Measurements from ENCODE around the gene PARD6G.

Gene PARD6G

DNA sequence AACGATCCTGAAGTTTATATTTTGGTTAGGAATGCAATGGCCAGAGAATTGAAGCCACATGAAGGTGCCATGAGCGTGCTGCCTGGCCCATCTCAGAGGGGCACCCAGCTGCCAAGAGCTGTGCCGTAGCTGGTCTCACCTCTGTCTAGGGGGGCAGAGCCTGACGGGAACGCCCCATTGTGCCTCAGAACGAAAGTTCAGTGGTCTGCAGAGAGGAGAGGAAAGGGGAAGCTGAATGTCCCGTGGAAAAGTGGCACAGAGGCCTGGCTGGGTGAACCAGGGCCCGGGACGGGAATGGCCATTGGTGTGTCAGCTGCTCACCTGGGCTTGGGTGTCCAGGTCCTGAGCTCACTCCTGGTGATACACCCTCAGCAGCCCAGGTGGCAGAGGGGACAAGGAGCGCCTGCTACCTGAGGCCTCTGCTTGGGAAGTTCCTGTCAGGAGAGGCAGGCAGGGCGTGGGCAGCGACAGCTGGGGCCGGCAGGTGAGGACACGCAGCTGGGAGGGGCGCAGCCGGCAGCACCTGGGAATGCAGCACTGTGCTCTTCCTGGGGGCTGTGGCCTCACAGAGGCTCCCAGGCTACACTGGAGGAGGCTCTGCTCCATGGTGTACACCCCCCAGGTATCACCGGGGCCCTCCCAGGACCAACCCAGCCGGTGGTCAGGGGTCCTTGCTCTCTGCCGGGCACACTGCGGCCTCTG, 67.3 kb downstream of the PARD6G start:
- no peak overlapping the region for H3K4me3 ChIP-seq (ENCODE audit: low read depth, low read length, poor library complexity, severe bottlenecking)
- H3K4me1 ChIP-seq (ENCODE audit: insufficient read depth, low read length, severe bottlenecking) = no peaks in the 10 kb centered on the region
- no peak overlapping the region for H3K4me2 ChIP-seq (ENCODE audit: low read length)
- H3F3A ChIP-seq (ENCODE audit: insufficient read depth, low read length) = no peaks in the 10 kb centered on the region
- H3K9ac ChIP-seq (ENCODE audit: low read length) = no peak overlapping the region
- H3K79me2 ChIP-seq (ENCODE audit: insufficient read depth, low read length) = no peaks in the 10 kb centered on the region
- H3K27me3 ChIP-seq (ENCODE audit: insufficient read depth, low read length) = peaks cover 17% of the 10 kb centered on the region
- TF ChIP-seq EZH2 (IDR thresholded peaks at IDR 0.05; ENCODE audit: borderline replicate concordance, low read length) = no peak
- TF ChIP-seq, protein P1, sequence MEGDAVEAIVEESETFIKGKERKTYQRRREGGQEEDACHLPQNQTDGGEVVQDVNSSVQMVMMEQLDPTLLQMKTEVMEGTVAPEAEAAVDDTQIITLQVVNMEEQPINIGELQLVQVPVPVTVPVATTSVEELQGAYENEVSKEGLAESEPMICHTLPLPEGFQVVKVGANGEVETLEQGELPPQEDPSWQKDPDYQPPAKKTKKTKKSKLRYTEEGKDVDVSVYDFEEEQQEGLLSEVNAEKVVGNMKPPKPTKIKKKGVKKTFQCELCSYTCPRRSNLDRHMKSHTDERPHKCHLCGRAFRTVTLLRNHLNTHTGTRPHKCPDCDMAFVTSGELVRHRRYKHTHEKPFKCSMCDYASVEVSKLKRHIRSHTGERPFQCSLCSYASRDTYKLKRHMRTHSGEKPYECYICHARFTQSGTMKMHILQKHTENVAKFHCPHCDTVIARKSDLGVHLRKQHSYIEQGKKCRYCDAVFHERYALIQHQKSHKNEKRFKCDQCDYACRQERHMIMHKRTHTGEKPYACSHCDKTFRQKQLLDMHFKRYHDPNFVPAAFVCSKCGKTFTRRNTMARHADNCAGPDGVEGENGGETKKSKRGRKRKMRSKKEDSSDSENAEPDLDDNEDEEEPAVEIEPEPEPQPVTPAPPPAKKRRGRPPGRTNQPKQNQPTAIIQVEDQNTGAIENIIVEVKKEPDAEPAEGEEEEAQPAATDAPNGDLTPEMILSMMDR (IDR thresholded peaks at IDR 0.05; ENCODE audit: low read length) = no peak
- no peak overlapping the region for H3K27ac ChIP-seq (ENCODE audit: low read depth, low read length, poor library complexity, severe bottlenecking)
- H2AFZ ChIP-seq (ENCODE audit: low read length) = no peak overlapping the region
- H3K9me3 ChIP-seq (ENCODE audit: low read length) = no peaks in the 10 kb centered on the region
- H4K20me1 ChIP-seq (ENCODE audit: insufficient read depth, low read length) = no peaks in the 10 kb centered on the region
- H3K36me3 ChIP-seq (ENCODE audit: insufficient read depth, low read length) = no peaks in the 10 kb centered on the region
- H3K9me2 ChIP-seq (ENCODE audit: low read depth, low read length) = no peaks in the 10 kb centered on the region

- no peaks in the 10 kb centered on the region for H3K36me3 ChIP-seq (ENCODE audit: insufficient read depth, low read length)
- no peaks in the 10 kb centered on the region for H3F3A ChIP-seq (ENCODE audit: insufficient read depth, low read length)
- H3K9me3 ChIP-seq (ENCODE audit: low read length) = no peaks in the 10 kb centered on the region
- H3K9me2 ChIP-seq (ENCODE audit: low read depth, low read length) = no peaks in the 10 kb centered on the region
- no peak overlapping the region for H2AFZ ChIP-seq (ENCODE audit: low read length)
- TF ChIP-seq EZH2 (IDR thresholded peaks at IDR 0.05; ENCODE audit: borderline replicate concordance, low read length) = no peak
- TF ChIP-seq, protein P1 (IDR thresholded peaks at IDR 0.05; ENCODE audit: low read length) = no peak
- H3K4me2 ChIP-seq (ENCODE audit: low read length) = no peak overlapping the region
- peaks cover 17% of the 10 kb centered on the region for H3K27me3 ChIP-seq (ENCODE audit: insufficient read depth, low read length)
- no peak overlapping the region for H3K4me3 ChIP-seq (ENCODE audit: low read depth, low read length, poor library complexity, severe bottlenecking)
- no peaks in the 10 kb centered on the region for H4K20me1 ChIP-seq (ENCODE audit: insufficient read depth, low read length)
- no peaks in the 10 kb centered on the region for H3K79me2 ChIP-seq (ENCODE audit: insufficient read depth, low read length)
- no peaks in the 10 kb centered on the region for H3K4me1 ChIP-seq (ENCODE audit: insufficient read depth, low read length, severe bottlenecking)
- no peak overlapping the region for H3K27ac ChIP-seq (ENCODE audit: low read depth, low read length, poor library complexity, severe bottlenecking)
- H3K9ac ChIP-seq (ENCODE audit: low read length) = no peak overlapping the region
These were observed 68.1 kb downstream of the PARD6G start for GRCh38 chr18:80178935-80179818.

- no peak overlapping the region for H3K9ac ChIP-seq (ENCODE audit: low read length)
- H4K20me1 ChIP-seq (ENCODE audit: insufficient read depth, low read length) = no peaks in the 10 kb centered on the region
- H3F3A ChIP-seq (ENCODE audit: insufficient read depth, low read length) = no peaks in the 10 kb centered on the region
- H3K36me3 ChIP-seq (ENCODE audit: insufficient read depth, low read length) = no peaks in the 10 kb centered on the region
- no peak overlapping the region for H3K27ac ChIP-seq (ENCODE audit: low read depth, low read length, poor library complexity, severe bottlenecking)
- peaks cover 13% of the 10 kb centered on the region; the same call in 1 of the 2 replicates for H3K27me3 ChIP-seq (ENCODE audit: insufficient read depth, low read length)
- TF ChIP-seq, protein P1 (IDR thresholded peaks at IDR 0.05; ENCODE audit: low read length) = no peak
- no peak for TF ChIP-seq EZH2 (IDR thresholded peaks at IDR 0.05; ENCODE audit: borderline replicate concordance, low read length)
- H3K4me3 ChIP-seq (ENCODE audit: low read depth, low read length, poor library complexity, severe bottlenecking) = no peak overlapping the region
- H3K9me3 ChIP-seq (ENCODE audit: low read length) = no peaks in the 10 kb centered on the region
- no peaks in the 10 kb centered on the region for H3K79me2 ChIP-seq (ENCODE audit: insufficient read depth, low read length)
- H2AFZ ChIP-seq (ENCODE audit: low read length) = no peak overlapping the region
- no peaks in the 10 kb centered on the region for H3K4me1 ChIP-seq (ENCODE audit: insufficient read depth, low read length, severe bottlenecking)
- no peak overlapping the region for H3K4me2 ChIP-seq (ENCODE audit: low read length)
- H3K9me2 ChIP-seq (ENCODE audit: low read depth, low read length) = no peaks in the 10 kb centered on the region
These were observed 70.2 kb downstream of the PARD6G start for GRCh38 chr18:80177128-80177527.

All from OCI-LY1 (cell line).